ENCODE results near the gene SLC2A4.

SLC2A4 gene

DNA sequence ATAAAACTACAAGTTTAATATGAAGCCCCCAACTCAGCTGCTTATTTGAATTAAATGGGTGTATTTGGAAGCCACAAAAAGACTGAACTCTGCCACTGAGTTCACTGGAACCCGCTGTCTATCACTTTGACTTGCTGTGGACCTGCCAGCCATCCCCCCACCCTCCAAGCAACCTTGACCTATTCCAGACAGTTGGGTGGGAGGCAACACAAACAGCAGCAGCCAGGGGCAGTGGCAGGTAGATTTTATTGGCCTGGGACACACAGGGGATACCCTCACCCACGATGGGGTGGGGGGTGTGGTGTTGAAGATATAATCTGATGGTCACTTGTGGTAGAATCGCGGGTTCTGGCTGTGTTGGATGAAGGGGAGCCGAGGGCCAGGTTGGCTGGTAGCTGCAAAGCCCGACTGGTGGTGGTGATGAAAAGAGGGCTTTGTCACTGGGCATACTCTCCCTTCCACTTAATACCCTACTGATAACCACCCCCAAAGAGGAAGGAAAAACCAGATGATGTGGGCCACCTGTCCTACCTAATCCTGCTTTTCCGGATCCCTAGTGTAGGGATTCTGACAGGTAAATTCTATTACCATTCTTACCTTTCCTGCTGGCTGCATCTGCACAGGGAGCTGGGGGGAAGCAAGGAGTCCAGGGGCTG lies 31.0 kb downstream of the SLC2A4 start:
- Histone ChIP-seq H3K4me2 (ENCODE audit: low read depth, low read length) (no peak overlapping the region), H3F3A (ENCODE audit: insufficient read depth, low read length) (peaks cover 68% of the 10 kb centered on the region), H3K79me2 (ENCODE audit: low read length) (peaks cover 74% of the 10 kb centered on the region), H3K9me2 (replicated peaks; ENCODE audit: insufficient read depth, low read length) (no peaks in the 10 kb centered on the region), H2AFZ (ENCODE audit: low read length) (no peak overlapping the region), H3K36me3 (replicated peaks; ENCODE audit: insufficient read depth, low read length) (peaks cover 15% of the 10 kb centered on the region), H4K20me1 (ENCODE audit: insufficient read depth, low read length) (peaks cover 33% of the 10 kb centered on the region), H3K27ac (ENCODE audit: low read length) (peak overlapping the region; percentile 63; the same call in 1 of the 2 replicates), H3K4me1 (ENCODE audit: low read length) (peaks cover 24% of the 10 kb centered on the region), H3K9me3 (replicated peaks; ENCODE audit: insufficient read depth, low read length) (no peaks in the 10 kb centered on the region), H3K9ac (ENCODE audit: low read length) (no peak overlapping the region), H3K4me3 (ENCODE audit: low read length) (no peak overlapping the region), H3K27me3 (replicated peaks; ENCODE audit: insufficient read depth, low read length) (no peaks in the 10 kb centered on the region)
- no peak for TF ChIP-seq EZH2 (optimal IDR thresholded peaks at IDR 0.05; ENCODE audit: low read depth, low read length)
- no peak for TF ChIP-seq EZH2phosphoT487 (IDR thresholded peaks at IDR 0.05; ENCODE audit: low read length)
- TF ChIP-seq, protein P1, sequence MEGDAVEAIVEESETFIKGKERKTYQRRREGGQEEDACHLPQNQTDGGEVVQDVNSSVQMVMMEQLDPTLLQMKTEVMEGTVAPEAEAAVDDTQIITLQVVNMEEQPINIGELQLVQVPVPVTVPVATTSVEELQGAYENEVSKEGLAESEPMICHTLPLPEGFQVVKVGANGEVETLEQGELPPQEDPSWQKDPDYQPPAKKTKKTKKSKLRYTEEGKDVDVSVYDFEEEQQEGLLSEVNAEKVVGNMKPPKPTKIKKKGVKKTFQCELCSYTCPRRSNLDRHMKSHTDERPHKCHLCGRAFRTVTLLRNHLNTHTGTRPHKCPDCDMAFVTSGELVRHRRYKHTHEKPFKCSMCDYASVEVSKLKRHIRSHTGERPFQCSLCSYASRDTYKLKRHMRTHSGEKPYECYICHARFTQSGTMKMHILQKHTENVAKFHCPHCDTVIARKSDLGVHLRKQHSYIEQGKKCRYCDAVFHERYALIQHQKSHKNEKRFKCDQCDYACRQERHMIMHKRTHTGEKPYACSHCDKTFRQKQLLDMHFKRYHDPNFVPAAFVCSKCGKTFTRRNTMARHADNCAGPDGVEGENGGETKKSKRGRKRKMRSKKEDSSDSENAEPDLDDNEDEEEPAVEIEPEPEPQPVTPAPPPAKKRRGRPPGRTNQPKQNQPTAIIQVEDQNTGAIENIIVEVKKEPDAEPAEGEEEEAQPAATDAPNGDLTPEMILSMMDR (IDR thresholded peaks at IDR 0.05; ENCODE audit: low read length): no peak
- no peak for DNase-seq

DNA sequence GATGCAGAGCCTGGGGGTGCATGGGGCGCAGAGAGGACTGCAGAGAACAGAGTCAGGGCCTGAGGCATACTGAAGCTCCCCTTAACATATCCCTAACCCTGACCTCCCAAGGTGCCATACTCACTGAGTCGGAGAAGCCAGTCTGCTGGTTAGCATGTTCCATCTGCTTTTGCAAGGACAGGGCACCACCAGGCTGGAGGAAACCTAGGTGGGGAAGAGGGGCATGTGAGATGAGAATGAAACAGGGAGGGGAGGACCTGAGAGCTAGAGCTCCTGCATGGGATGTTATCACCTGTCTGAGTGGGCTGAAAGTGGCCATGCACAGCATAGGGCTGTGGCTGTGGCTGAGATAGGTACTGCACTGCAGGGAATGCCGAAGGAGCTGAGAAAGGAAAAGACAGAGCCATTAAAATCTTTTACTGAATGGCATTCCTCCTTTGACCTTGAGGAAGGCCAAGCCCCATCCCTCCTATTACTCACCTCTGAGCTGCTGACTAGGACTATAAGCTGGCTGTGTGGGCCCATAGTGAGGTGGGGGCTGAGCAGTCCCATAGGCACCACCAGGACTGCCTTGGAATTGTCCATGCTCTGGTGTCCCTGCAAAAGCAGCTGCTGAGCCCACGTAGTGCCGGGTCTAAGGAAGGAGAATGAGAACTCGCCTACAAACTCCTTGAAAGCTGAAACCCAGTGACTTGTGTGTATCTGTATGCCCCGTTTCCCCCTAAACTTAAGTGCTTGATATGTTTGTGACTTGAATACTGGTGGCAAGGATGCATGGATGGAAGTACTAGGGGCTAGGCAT lies 31.8 kb downstream of the SLC2A4 start:
- Histone ChIP-seq H3K4me2 (ENCODE audit: low read depth, low read length) (peak overlapping the region; percentile 65; the same call in 1 of the 2 replicates), H3K36me3 (replicated peaks; ENCODE audit: insufficient read depth, low read length) (peaks cover 15% of the 10 kb centered on the region), H3K9ac (ENCODE audit: low read length) (no peak overlapping the region), H3K4me3 (ENCODE audit: low read length) (no peak overlapping the region), H4K20me1 (ENCODE audit: insufficient read depth, low read length) (peaks cover 33% of the 10 kb centered on the region), H3K27me3 (replicated peaks; ENCODE audit: insufficient read depth, low read length) (no peaks in the 10 kb centered on the region), H3K9me3 (replicated peaks; ENCODE audit: insufficient read depth, low read length) (no peaks in the 10 kb centered on the region), H2AFZ (ENCODE audit: low read length) (no peak overlapping the region), H3K9me2 (replicated peaks; ENCODE audit: insufficient read depth, low read length) (no peaks in the 10 kb centered on the region), H3K79me2 (ENCODE audit: low read length) (peaks cover 66% of the 10 kb centered on the region), H3K4me1 (ENCODE audit: low read length) (peaks cover 24% of the 10 kb centered on the region), H3F3A (ENCODE audit: insufficient read depth, low read length) (peaks cover 64% of the 10 kb centered on the region), H3K27ac (ENCODE audit: low read length) (peak overlapping the region; percentile 63; the same call in 1 of the 2 replicates)
- DNase-seq: no peak
- TF ChIP-seq, protein P1 (IDR thresholded peaks at IDR 0.05; ENCODE audit: low read length): peak; percentile 32
- TF ChIP-seq EZH2phosphoT487 (IDR thresholded peaks at IDR 0.05; ENCODE audit: low read length): no peak

DNA sequence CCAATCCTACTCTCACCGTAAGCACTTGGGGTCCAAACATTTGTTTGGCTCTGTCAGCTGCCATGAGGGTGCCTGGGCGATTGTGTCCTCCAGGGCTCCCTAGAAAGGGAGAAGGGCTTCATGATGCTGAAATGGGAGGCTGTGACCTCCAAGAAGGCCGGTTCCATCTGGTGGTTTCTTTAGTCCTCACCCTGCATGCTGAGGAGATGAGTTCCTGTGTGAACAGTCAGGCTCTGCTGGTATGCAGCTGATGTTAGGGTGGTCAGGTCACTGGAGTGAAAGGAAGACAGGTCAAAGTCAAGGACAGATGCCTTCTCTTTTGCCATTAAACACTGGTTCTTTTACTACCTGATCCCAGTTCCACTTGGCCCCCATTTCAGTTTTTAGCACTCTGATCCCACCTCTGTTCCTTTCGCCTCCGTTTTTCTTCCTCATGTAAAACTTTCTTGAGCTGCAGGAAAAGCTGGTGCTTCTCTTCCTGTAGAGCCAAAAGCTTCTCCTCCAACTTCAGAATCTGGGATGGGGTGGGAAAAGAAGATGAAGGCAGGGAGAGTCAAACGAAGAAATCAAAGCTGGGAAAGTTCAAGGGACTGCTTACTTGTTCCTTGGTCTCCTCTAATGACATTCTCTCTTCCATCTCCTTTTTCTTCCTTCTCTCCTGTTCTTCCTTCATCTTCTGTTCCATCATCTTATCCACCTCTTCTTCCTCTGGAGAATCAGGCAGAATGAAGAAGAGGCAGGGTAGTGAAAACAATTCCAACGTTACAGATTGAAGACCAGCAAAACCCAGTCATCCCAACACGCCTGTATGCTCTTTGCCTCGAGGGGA lies 32.6 kb downstream of the SLC2A4 start:
- peaks cover 15% of the 10 kb centered on the region for H3K36me3 ChIP-seq (replicated peaks; ENCODE audit: insufficient read depth, low read length)
- peak overlapping the region; percentile 65 for H3K4me2 ChIP-seq (ENCODE audit: low read depth, low read length)
- H3K27me3 ChIP-seq (replicated peaks; ENCODE audit: insufficient read depth, low read length): no peaks in the 10 kb centered on the region
- TF ChIP-seq, protein P1 (IDR thresholded peaks at IDR 0.05; ENCODE audit: low read length): no peak
- no peak for TF ChIP-seq EZH2phosphoT487 (IDR thresholded peaks at IDR 0.05; ENCODE audit: low read length)
- TF ChIP-seq EZH2 (optimal IDR thresholded peaks at IDR 0.05; ENCODE audit: low read depth, low read length): no peak
- H3K27ac ChIP-seq (ENCODE audit: low read length): peak overlapping the region; percentile 63; the same call in 1 of the 2 replicates
- DNase-seq: peak; percentile 34
- no peaks in the 10 kb centered on the region for H3K9me2 ChIP-seq (replicated peaks; ENCODE audit: insufficient read depth, low read length)
- no peaks in the 10 kb centered on the region for H3K9me3 ChIP-seq (replicated peaks; ENCODE audit: insufficient read depth, low read length)
- peaks cover 24% of the 10 kb centered on the region for H3K4me1 ChIP-seq (ENCODE audit: low read length)
- H2AFZ ChIP-seq (ENCODE audit: low read length): no peak overlapping the region
- peaks cover 56% of the 10 kb centered on the region for H3F3A ChIP-seq (ENCODE audit: insufficient read depth, low read length)
- H3K9ac ChIP-seq (ENCODE audit: low read length): peak overlapping the region; percentile 70
- H3K4me3 ChIP-seq (ENCODE audit: low read length): peak overlapping the region; percentile 89
- H4K20me1 ChIP-seq (ENCODE audit: insufficient read depth, low read length): peaks cover 31% of the 10 kb centered on the region
- H3K79me2 ChIP-seq (ENCODE audit: low read length): peaks cover 58% of the 10 kb centered on the region
